Measurements from ENCODE around the gene PNLDC1.
"Not testable (repeated sequence)": the region's sequence is repeated elsewhere in the genome, so short reads cannot be mapped to it uniquely, and the experiment has no call there.

PNLDC1 gene

DNA sequence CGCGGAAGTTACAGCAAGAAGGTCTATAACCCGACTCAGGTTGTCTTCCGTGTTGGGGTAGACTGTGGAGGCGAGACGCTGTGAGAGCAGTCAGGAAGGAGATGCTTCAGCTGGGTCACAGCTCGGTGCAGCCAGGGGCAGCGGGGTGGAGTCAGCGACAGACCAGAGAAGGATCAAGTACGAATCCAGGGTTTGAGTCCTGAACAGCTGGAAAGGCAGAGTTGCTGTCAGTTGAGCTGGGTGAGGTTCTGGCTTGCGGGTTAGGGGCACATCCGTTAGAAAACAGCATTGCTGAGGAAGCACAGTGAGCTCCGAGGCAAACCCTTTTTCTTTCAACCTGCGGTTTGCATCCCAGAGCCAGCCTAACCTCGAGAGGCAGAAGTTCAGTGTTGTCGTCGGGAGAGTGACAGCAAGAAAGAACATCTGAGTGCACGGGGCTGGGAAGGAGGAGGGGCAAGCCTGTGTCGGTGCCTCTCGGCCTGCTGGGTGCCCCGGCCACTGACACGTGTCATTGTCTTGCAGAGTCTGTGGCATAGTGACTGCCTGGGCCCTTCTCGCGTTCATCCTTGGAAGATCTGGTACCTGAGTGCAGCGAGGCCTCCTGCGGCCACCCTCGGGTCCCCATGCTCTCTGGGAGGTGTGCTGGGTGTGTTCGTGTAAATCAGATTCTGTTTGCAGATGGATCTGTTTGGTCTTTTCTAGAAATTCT lies 20.0 kb downstream of the PNLDC1 start:
- no peak for DNase-seq (ENCODE audit: low read depth)

GRCh38 chr6:159821122-159821521 lies 21.0 kb downstream of the PNLDC1 start:
- no peak for DNase-seq (ENCODE audit: low read depth)

- DNase-seq (ENCODE audit: low read depth): no peak
Observed at GRCh38 chr6:159821726-159822125, 21.6 kb downstream of the PNLDC1 start.

DNA sequence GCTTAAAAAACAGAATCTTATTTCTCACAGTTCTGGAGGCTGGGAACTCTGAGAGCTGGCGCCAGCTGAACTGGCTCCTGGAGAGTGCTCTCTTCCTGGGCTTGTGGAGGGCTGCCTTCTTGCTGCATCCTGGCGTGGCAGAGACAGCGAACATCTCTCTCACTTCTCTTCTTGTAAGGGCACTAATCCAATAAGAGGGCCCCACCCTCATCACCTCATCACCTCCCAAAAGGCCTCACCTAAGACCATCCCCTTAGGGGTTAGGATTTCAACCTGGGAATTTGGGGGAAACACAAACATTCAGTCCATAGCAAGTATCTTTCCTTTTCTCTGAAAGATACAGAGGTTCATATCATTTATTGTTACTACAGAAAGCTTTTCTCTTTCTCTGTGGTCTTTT lies 23.9 kb downstream of the PNLDC1 start:
- DNase-seq (ENCODE audit: low read depth): no peak

DNA sequence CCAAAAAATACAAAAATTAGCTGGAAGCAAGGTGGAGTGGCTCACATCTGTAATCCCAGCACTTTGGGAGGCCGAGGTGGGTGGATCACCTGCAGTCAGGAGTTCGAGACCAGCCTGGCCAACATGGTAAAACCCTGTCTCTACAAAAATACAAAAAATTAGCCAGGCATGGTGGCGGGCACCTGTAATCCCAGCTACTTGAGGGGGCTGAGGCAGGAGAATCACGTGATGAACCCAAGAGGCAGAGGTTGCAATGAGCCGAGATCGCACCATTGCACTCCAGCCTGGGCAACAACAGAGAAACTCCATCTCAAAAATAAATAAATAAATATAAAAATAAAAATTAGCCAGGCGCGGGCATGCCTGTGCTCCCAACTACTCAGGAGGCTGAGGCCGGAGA lies 24.6 kb downstream of the PNLDC1 start:
- not testable (repeated sequence) for DNase-seq (ENCODE audit: low read depth)

- DNase-seq (ENCODE audit: low read depth): no peak
Observed at GRCh38 chr6:159826004-159826403, 25.9 kb downstream of the PNLDC1 start.

DNA sequence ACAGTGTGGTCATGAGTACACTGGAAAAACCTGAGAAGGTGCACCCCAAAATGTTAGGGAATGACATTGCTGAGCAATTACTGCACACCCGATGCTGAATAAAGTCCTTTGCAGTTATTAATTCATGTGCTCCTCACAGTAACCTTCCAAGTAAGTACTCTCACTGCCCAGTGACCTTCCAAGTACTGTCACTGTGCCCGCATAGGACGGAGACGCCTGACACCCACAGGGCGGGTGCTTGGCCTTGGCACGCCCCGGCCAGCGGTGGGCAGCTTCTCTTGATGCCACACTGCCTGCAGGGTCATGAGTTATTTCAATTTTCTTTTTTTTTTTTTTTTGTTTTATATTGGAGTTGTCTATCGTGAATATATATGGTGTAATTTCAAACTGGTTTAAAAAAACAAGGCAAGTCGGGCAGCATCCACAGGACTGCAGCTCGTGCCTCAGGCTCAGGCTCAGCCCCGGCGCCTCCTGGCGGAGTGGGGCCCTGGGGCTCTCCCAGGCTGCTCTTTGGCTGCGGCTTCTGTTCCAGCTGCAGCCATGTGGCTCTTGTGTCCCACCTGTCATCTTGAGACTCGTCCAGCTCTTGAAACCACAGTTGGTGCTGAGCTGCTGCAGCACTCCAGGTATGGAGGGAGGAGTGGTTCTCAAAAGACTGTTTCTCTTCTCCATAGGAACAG lies 27.0 kb downstream of the PNLDC1 start:
- DNase-seq (ENCODE audit: low read depth): no peak

DNA sequence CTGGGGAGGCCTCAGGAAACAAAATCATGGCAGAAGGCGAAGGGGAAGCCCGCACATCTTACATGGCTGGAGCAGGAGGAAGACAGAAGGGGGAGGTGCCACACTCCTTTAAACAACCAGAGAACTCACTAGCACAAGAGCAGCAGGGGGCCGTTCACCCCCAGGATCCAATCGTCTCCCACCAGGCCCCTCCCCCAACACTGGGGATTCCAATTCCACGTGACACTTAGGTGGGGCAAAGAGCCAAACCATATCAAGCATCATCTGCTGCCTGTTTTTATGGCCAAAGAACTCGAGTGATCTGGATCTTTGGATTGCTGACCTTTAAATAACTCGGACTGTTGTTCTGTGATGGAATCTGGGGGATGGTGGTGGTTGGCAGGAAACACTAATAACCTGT lies 28.0 kb downstream of the PNLDC1 start:
- no peak for DNase-seq (ENCODE audit: low read depth)

DNA sequence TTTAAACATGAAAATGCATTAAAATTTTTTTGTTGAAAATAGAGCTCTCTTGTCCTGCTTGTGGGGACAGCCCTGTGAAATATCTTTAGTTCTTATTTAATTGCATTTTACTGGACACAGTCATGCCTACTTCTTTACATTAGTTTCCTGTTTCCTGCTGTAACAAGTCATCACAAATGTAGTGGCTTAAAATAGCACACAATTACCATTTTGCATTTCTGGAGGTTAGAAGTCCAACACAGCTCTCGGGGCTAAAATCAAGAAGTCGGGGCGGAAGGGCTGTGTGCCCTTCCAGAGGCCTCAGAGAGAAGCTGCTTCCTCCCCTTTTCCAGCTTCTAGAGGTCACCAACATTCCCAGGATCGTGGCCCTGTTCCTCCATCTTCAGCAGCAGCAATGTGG lies 29.4 kb downstream of the PNLDC1 start:
- DNase-seq (ENCODE audit: low read depth): no peak

GRCh38 chr6:159830501-159831372 lies 30.7 kb downstream of the PNLDC1 start:
- no peak for DNase-seq (ENCODE audit: low read depth)

GRCh38 chr6:159831373-159831679 lies 31.2 kb downstream of the PNLDC1 start:
- DNase-seq (ENCODE audit: low read depth): no peak

DNA sequence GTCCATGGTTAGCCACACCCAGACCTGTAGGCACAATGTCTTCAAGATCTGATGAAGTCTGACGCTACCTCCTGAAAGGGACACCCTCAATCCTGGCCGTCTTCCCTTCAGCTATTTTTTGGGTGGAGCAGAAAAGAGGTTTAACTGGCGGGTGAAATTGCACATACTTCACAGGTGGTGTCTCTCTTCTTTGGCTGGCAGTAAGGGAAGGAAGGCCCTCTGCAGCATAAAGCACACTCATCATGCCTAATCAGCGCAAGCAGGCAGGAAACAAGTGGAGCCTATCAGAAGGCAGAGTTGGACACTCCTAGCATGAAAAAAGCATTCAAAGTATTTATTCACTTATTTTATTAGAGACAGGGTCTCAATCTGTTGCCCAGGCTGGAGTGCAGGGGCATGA lies 32.9 kb downstream of the PNLDC1 start:
- no peak for DNase-seq (ENCODE audit: low read depth)

- DNase-seq (ENCODE audit: low read depth): peak; percentile 65
Observed at GRCh38 chr6:159833556-159833955, 33.5 kb downstream of the PNLDC1 start.

- DNase-seq (ENCODE audit: low read depth): no peak
Observed at GRCh38 chr6:159833997-159834603, 34.0 kb downstream of the PNLDC1 start.

GRCh38 chr6:159836718-159837490 lies 36.8 kb downstream of the PNLDC1 start:
- DNase-seq (ENCODE audit: low read depth): no peak

GRCh38 chr6:159837511-159837910 lies 37.4 kb downstream of the PNLDC1 start:
- no peak for DNase-seq (ENCODE audit: low read depth)

GRCh38 chr6:159838020-159838744 lies 38.1 kb downstream of the PNLDC1 start:
- no peak for DNase-seq (ENCODE audit: low read depth)

DNA sequence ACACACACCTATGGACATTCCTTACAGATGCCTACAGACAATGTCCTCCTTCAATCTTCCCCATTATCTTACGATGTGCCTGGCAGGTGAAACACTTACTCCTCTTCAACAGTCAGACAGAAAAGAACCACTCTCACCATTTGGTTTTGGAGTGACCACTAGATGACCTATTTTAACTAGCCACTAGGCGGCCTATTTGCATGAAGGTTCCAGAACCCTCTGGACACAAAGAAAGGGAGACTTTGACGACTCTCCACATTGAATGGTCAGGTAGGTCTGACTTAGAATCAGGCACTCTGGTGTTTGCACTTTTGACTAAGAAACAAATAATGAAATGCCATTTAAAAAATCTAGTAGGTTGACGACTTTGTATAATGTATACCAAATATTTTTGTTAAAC lies 42.0 kb downstream of the PNLDC1 start:
- no peak for DNase-seq (ENCODE audit: low read depth)

GRCh38 chr6:159844737-159845645 lies 44.9 kb downstream of the PNLDC1 start:
- DNase-seq (ENCODE audit: low read depth): no peak

- not testable (repeated sequence) for DNase-seq (ENCODE audit: low read depth)
Observed at GRCh38 chr6:159848552-159848951, 48.5 kb downstream of the PNLDC1 start.

All from GM04504 (cell line).